Parathyroid adenoma (tissue), 2 donors: Measurements from ENCODE around the gene FLG2.
"Not testable (repeated sequence)": the region's sequence is repeated elsewhere in the genome, so short reads cannot be mapped to it uniquely, and the experiment has no call there.

Source experiments
- H2AFZ ChIP-seq: fragments of 300-600 bp; sonication (generic); one replicate; pipeline ENCODE4 v1.7.0; 2017; ENCODE audit warnings: antibody characterized with exemption, mild to moderate bottlenecking
- H3K27ac ChIP-seq: fragments of 300-600 bp; sonication (generic); one replicate; pipeline ENCODE4 v1.7.0; 2017
- H3K27me3 ChIP-seq: fragments of 300-600 bp; sonication (generic); one replicate; pipeline ENCODE4 v1.7.0; 2017; ENCODE audit warnings: low read length; ENCODE audit not compliant: control insufficient read depth, insufficient read depth
- H3K36me3 ChIP-seq: fragments of 300-600 bp; sonication (generic); one replicate; pipeline ENCODE4 v1.7.0; 2017; ENCODE audit warnings: low read length; ENCODE audit not compliant: control insufficient read depth, insufficient read depth
- H3K4me1 ChIP-seq: fragments of 300-600 bp; sonication (generic); one replicate; pipeline ENCODE4 v1.7.0; 2017; ENCODE audit warnings: control low read depth
- H3K4me2 ChIP-seq: fragments of 300-600 bp; sonication (generic); one replicate; pipeline ENCODE4 v1.7.0; 2017; ENCODE audit warnings: low read length
- H3K4me3 ChIP-seq: fragments of 300-600 bp; sonication (generic); one replicate; pipeline ENCODE4 v1.7.0; 2017; ENCODE audit warnings: low read depth, low read length
- H3K79me2 ChIP-seq: fragments of 300-600 bp; sonication (generic); one replicate; pipeline ENCODE4 v1.7.0; 2017; ENCODE audit warnings: control low read depth
- H3K9ac ChIP-seq: fragments of 300-600 bp; sonication (generic); one replicate; pipeline ENCODE4 v1.7.0; 2017; ENCODE audit warnings: mild to moderate bottlenecking
- H3K9me3 ChIP-seq: fragments of 300-600 bp; sonication (generic); one replicate; pipeline ENCODE4 v1.7.0; 2017; ENCODE audit warnings: low read length; ENCODE audit not compliant: control insufficient read depth
- CTCF ChIP-seq: fragments of 300-600 bp; sonication (generic); IDR thresholded peaks from one replicate; pipeline ENCODE4 v1.7.0; 2017; ENCODE audit warnings: antibody characterized with exemption, mild to moderate bottlenecking
- donor health status: primary hyperparathyroidism.

Gene FLG2

GRCh38 chr1:152309955-152310354, 49.9 kb downstream of the FLG2 start:
- Histone ChIP-seq H3K79me2 (no peaks in the 10 kb centered on the region), H3K4me1 (no peaks in the 10 kb centered on the region), H3K4me2 (no peak overlapping the region), H3K4me3 (no peak overlapping the region), H3K9me3 (no peaks in the 10 kb centered on the region), H2AFZ (no peak overlapping the region), H3K27me3 (no peaks in the 10 kb centered on the region), H3K9ac (no peak overlapping the region), H3K36me3 (no peaks in the 10 kb centered on the region), H3K27ac (no peak overlapping the region)
- TF ChIP-seq CTCF, result no peak

- not testable (repeated sequence) for H3K9me3 ChIP-seq, H3K4me1 ChIP-seq, H3K9ac ChIP-seq, H3K79me2 ChIP-seq, H3K4me2 ChIP-seq, H3K27ac ChIP-seq, H3K4me3 ChIP-seq, H3K36me3 ChIP-seq, H3K27me3 ChIP-seq, H2AFZ ChIP-seq
These were observed 50.4 kb downstream of the FLG2 start for GRCh38 chr1:152309320-152309901.

GRCh38 chr1:152308758-152309157, 51.0 kb downstream of the FLG2 start:
- H3K27ac ChIP-seq, H2AFZ ChIP-seq, H3K79me2 ChIP-seq, H3K36me3 ChIP-seq, H3K9ac ChIP-seq, H3K9me3 ChIP-seq, H3K4me3 ChIP-seq, H3K27me3 ChIP-seq, H3K4me2 ChIP-seq, H3K4me1 ChIP-seq: not testable (repeated sequence)

- not testable (repeated sequence) for H3K9ac ChIP-seq, H3K4me2 ChIP-seq, H3K27me3 ChIP-seq, H2AFZ ChIP-seq, H3K36me3 ChIP-seq, H3K4me1 ChIP-seq, H3K9me3 ChIP-seq, H3K27ac ChIP-seq, H3K79me2 ChIP-seq, H3K4me3 ChIP-seq
These were observed 51.8 kb downstream of the FLG2 start for GRCh38 chr1:152307970-152308369.

- not testable (repeated sequence) for H3K9me3 ChIP-seq, H2AFZ ChIP-seq, H3K4me3 ChIP-seq, H3K36me3 ChIP-seq, H3K9ac ChIP-seq, H3K4me2 ChIP-seq, H3K79me2 ChIP-seq, H3K27me3 ChIP-seq, H3K4me1 ChIP-seq, H3K27ac ChIP-seq
These were observed 53.7 kb downstream of the FLG2 start for GRCh38 chr1:152306123-152306522.

- H3K9me3 ChIP-seq, H3K4me1 ChIP-seq, H3K4me2 ChIP-seq, H3K79me2 ChIP-seq, H3K9ac ChIP-seq, H3K4me3 ChIP-seq, H3K36me3 ChIP-seq, H2AFZ ChIP-seq, H3K27me3 ChIP-seq, H3K27ac ChIP-seq: not testable (repeated sequence)
These were observed 55.0 kb downstream of the FLG2 start for GRCh38 chr1:152304773-152305172.

- not testable (repeated sequence) for H3K27me3 ChIP-seq, H3K4me3 ChIP-seq, H3K9me3 ChIP-seq, H3K4me1 ChIP-seq, H2AFZ ChIP-seq, H3K4me2 ChIP-seq, H3K27ac ChIP-seq, H3K36me3 ChIP-seq, H3K79me2 ChIP-seq, H3K9ac ChIP-seq
These were observed 56.5 kb downstream of the FLG2 start for GRCh38 chr1:152303139-152303872.
